WI38 (cell line): ENCODE results near the gene USP28.

ENCODE experiments used
- H3K4me3 ChIP-seq: 2 replicates; pipeline ENCODE4 v1.5.1; 2011; ENCODE audit warnings: low read depth, mild to moderate bottlenecking, control low read depth, low read length
- CTCF ChIP-seq: IDR thresholded peaks from 2 replicates; pipeline ENCODE4 v1.5.1; 2012; ENCODE audit warnings: low read depth, mild to moderate bottlenecking, control low read depth, low read length

The USP28 gene

GRCh38 chr11:113760241-113760640, 115.1 kb downstream of the USP28 start:
- no peak overlapping the region for H3K4me3 ChIP-seq
- TF ChIP-seq CTCF, result no peak

- H3K4me3 ChIP-seq, result no peak overlapping the region
- TF ChIP-seq CTCF, result no peak
These were observed 122.4 kb downstream of the USP28 start for GRCh38 chr11:113752932-113753331.
